Kidney epithelial cell (primary cell): Measurements from ENCODE around the gene HTR2B. TPM values are rescaled to one million over a fixed set of nuclear protein-coding genes. Genes with fewer than 3 reads are reported as not detected.

Experiments
- DNase-seq: peaks from one replicate; pipeline ENCODE4 v3.0.0-alpha.2; 2010; ENCODE audit warnings: low read depth
- H3K27me3 ChIP-seq: 2 replicates; pipeline ENCODE4 v1.6.0; 2011; ENCODE audit warnings: low read length; ENCODE audit not compliant: control insufficient read depth, insufficient read depth
- H3K36me3 ChIP-seq: 2 replicates; pipeline ENCODE4 v1.5.1; 2011; ENCODE audit warnings: low read length; ENCODE audit not compliant: control insufficient read depth, insufficient read depth
- H3K4me3 ChIP-seq: 2 replicates; pipeline ENCODE4 v1.5.1; 2011; ENCODE audit warnings: low read depth, mild to moderate bottlenecking, control low read depth, low read length
- total RNA-seq: library from RNA; depleted of rRNA; stranded (reverse); fragments of >200 nt; gene quantifications from 2 replicates; pipeline ENCODE4 v1.2.3, GENCODE V29; 2015
- TF ChIP-seq, protein P1 (sequence below): IDR thresholded peaks from 2 replicates; pipeline ENCODE4 v1.5.1; 2011; ENCODE audit warnings: mild to moderate bottlenecking, moderate library complexity, low read length, control low read depth, inconsistent platforms; ENCODE audit not compliant: insufficient read depth, poor library complexity, severe bottlenecking

HTR2B gene
- total RNA-seq, 1 donor from 2014 or later, result 0.29 TPM

- DNase-seq, result no peak
- TF ChIP-seq, protein P1, sequence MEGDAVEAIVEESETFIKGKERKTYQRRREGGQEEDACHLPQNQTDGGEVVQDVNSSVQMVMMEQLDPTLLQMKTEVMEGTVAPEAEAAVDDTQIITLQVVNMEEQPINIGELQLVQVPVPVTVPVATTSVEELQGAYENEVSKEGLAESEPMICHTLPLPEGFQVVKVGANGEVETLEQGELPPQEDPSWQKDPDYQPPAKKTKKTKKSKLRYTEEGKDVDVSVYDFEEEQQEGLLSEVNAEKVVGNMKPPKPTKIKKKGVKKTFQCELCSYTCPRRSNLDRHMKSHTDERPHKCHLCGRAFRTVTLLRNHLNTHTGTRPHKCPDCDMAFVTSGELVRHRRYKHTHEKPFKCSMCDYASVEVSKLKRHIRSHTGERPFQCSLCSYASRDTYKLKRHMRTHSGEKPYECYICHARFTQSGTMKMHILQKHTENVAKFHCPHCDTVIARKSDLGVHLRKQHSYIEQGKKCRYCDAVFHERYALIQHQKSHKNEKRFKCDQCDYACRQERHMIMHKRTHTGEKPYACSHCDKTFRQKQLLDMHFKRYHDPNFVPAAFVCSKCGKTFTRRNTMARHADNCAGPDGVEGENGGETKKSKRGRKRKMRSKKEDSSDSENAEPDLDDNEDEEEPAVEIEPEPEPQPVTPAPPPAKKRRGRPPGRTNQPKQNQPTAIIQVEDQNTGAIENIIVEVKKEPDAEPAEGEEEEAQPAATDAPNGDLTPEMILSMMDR, result no peak
- peaks cover 4% of the 10 kb centered on the region for H3K36me3 ChIP-seq
- no peak overlapping the region for H3K4me3 ChIP-seq
- no peaks in the 10 kb centered on the region for H3K27me3 ChIP-seq
These were observed 43.1 kb upstream of the HTR2B start for GRCh38 chr2:231167745-231168459.

- Histone ChIP-seq H3K36me3 (peaks cover 2% of the 10 kb centered on the region), H3K4me3 (no peak overlapping the region), H3K27me3 (no peaks in the 10 kb centered on the region)
- no peak for DNase-seq
- TF ChIP-seq, protein P1, result no peak
These were observed 38.7 kb upstream of the HTR2B start for GRCh38 chr2:231163414-231164095.

DNA sequence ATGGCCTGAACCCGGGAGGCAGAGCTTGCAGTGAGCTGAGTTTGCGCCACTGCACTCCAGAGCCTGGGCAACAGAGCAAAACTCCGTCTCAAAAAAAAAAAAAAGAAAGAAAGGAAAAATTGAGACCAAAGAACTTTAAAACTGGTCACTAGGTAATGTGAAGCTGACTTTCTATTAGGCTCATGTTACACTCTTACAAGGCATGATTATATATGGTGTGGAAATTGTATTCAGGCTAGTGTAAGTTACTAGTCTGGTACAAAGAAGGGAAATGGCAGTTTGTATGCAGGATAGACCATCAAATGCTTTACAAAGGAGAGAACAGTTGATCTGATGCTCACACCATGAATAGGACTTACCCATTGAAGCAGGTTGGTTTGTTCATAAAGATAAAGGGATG lies 38.2 kb upstream of the HTR2B start:
- DNase-seq, result no peak
- Histone ChIP-seq H3K36me3 (peaks cover 2% of the 10 kb centered on the region), H3K4me3 (no peak overlapping the region), H3K27me3 (no peaks in the 10 kb centered on the region)
- TF ChIP-seq, protein P1, result no peak

GRCh38 chr2:231161877-231162329 lies 37.1 kb upstream of the HTR2B start:
- DNase-seq, result peak; percentile 96

DNA sequence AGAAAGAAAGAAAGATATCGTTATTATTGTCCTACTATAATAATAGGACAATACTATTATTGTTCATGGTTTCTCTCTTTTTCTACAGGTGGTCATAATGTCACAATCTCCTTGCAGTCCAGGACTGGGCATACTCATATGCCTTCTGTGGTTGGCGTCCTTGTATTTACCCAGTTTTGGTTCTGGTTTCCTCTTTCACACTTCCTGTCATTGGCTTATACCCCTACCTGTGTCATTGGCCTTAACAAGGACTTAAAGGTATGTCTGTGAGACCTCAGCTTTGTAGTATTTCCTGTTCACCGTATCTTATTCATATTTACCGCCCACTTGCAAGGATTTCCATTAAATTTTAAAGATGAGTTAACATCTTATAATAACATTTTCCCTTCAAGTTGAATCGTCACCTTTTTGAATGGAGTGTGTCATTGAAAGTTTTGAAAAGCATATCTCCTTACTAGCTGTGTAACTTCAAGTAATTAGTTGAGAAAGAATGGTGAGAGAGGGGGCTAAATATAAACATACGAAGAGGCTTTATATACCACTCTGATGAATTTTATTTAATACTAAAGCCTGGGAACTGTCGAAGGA lies 36.5 kb upstream of the HTR2B start:
- Histone ChIP-seq H3K27me3 (no peaks in the 10 kb centered on the region), H3K36me3 (peaks cover 2% of the 10 kb centered on the region), H3K4me3 (no peak overlapping the region)
- DNase-seq, result no peak
- TF ChIP-seq, protein P1, result no peak

More at GRCh38 chr2:231161877-231162329, 37.1 kb upstream of the HTR2B start:
- H3K4me3 ChIP-seq, result no peak overlapping the region
- H3K27me3 ChIP-seq, result no peaks in the 10 kb centered on the region
- TF ChIP-seq, protein P1, result no peak
- peaks cover 2% of the 10 kb centered on the region for H3K36me3 ChIP-seq
